CD14-positive monocyte (primary cell): ENCODE results near the gene HTR3C. TPM values are rescaled to one million over a fixed set of nuclear protein-coding genes. Genes with fewer than 3 reads are reported as not detected.

Experiments used
- DNase-seq, 3 donors: peaks; one replicate each; pipeline ENCODE4 v3.0.0-alpha.2; 2011 to 2022
- H2AFZ ChIP-seq: 2 replicates; pipeline ENCODE4 v1.6.0; 2012; ENCODE audit warnings: mild to moderate bottlenecking, low read depth, low read length, inconsistent platforms; ENCODE audit not compliant: insufficient read depth, poor library complexity, severe bottlenecking
- H3K27ac ChIP-seq, 2 donors: 1 replicate in 1 of 2; 2 replicates in 1 of 2; pipeline ENCODE4 v1.5.1; 2012 to 2013; ENCODE audit warnings: low read length in 2 of 2, control low read depth in 1 of 2, inconsistent platforms in 1 of 2, low read depth in 1 of 2, mild to moderate bottlenecking in 1 of 2
- H3K27me3 ChIP-seq, 2 donors: one replicate each; pipeline versions ENCODE4 v1.6.0 to v1.6.1; 2011 to 2013; ENCODE audit warnings: low read length in 2 of 2; ENCODE audit not compliant: control insufficient read depth in 2 of 2, insufficient read depth in 2 of 2
- H3K36me3 ChIP-seq, 2 donors: replicated peaks in 1 of 2; 1 replicate in 1 of 2; 2 replicates in 1 of 2; pipeline versions ENCODE4 v1.5.1 to v1.6.1; 2012 to 2013; ENCODE audit warnings: low read length in 2 of 2, control low read depth in 1 of 2, inconsistent platforms in 1 of 2, mild to moderate bottlenecking in 1 of 2; ENCODE audit not compliant: insufficient read depth in 2 of 2, control insufficient read depth in 1 of 2
- H3K4me1 ChIP-seq, 2 donors: 1 replicate in 1 of 2; 2 replicates in 1 of 2; pipeline versions ENCODE4 v1.5.1 to v1.6.1; 2012 to 2013; ENCODE audit warnings: low read length in 2 of 2, control low read depth in 1 of 2, inconsistent platforms in 1 of 2, mild to moderate bottlenecking in 1 of 2, moderate library complexity in 1 of 2; ENCODE audit not compliant: insufficient read depth in 2 of 2, control insufficient read depth in 1 of 2
- H3K4me2 ChIP-seq: replicated peaks from 2 replicates; pipeline ENCODE3; 2012; ENCODE audit warnings: low read length, moderate library complexity, mild to moderate bottlenecking; ENCODE audit not compliant: poor library complexity, severe bottlenecking; ENCODE audit errors: extremely low read depth
- H3K4me3 ChIP-seq, 3 experiments: fragments of 200-600 bp in 1 of 3; sonication (generic) in 1 of 3; replicated peaks in 1 of 3; 1 replicate in 2 of 3; 2 replicates in 1 of 3; pipeline ENCODE4 v1.5.1; 2011 to 2013; ENCODE audit warnings: low read length in 3 of 3, mild to moderate bottlenecking in 3 of 3, control low read depth in 2 of 3, low read depth in 2 of 3, inconsistent platforms in 1 of 3, moderate library complexity in 1 of 3
- H3K79me2 ChIP-seq: 2 replicates; pipeline ENCODE4 v1.6.0; 2012; ENCODE audit warnings: mild to moderate bottlenecking, control low read depth, inconsistent platforms, low read length, moderate library complexity; ENCODE audit not compliant: insufficient read depth
- H3K9ac ChIP-seq: 2 replicates; pipeline ENCODE4 v1.6.0; 2017; ENCODE audit warnings: low read length, mild to moderate bottlenecking; ENCODE audit not compliant: insufficient read depth, poor library complexity, severe bottlenecking
- H3K9me3 ChIP-seq, 2 donors: replicated peaks in 1 of 2; 1 replicate in 1 of 2; 2 replicates in 1 of 2; pipeline versions ENCODE4 v1.5.1 to v1.6.1; 2012 to 2013; ENCODE audit warnings: low read length in 2 of 2, control low read depth in 1 of 2; ENCODE audit not compliant: control insufficient read depth in 1 of 2, insufficient read depth in 1 of 2
- H4K20me1 ChIP-seq: 2 replicates; pipeline ENCODE4 v1.6.0; 2012; ENCODE audit warnings: mild to moderate bottlenecking, low read length, control low read depth, moderate library complexity; ENCODE audit not compliant: insufficient read depth
- H3K27ac Mint-ChIP-seq, 7 donors: one replicate each; pipeline ENCODE4 v1.8.0; 2020; ENCODE audit warnings: mild to moderate bottlenecking in 7 of 7, mixed read lengths in 7 of 7, moderate library complexity in 6 of 7, inconsistent platforms in 2 of 7
- H3K27me3 Mint-ChIP-seq, 3 donors: one replicate each; pipeline ENCODE4 v1.8.0; 2021 to 2022; ENCODE audit warnings: low read depth in 3 of 3, mild to moderate bottlenecking in 3 of 3, mixed read lengths in 3 of 3, moderate library complexity in 3 of 3, inconsistent platforms in 1 of 3
- H3K36me3 Mint-ChIP-seq, 2 donors: one replicate each; pipeline ENCODE4 v1.8.0; 2020; ENCODE audit warnings: mixed read lengths in 2 of 2, inconsistent platforms in 1 of 2, mild to moderate bottlenecking in 1 of 2
- H3K4me1 Mint-ChIP-seq: one replicate; pipeline ENCODE4 v1.8.0; 2020; ENCODE audit warnings: mild to moderate bottlenecking, mixed read lengths
- H3K4me3 Mint-ChIP-seq, 2 donors: one replicate each; pipeline ENCODE4 v1.8.0; 2020; ENCODE audit warnings: mild to moderate bottlenecking in 2 of 2, mixed read lengths in 2 of 2, moderate library complexity in 1 of 2
- H3K9me3 Mint-ChIP-seq, 7 donors: one replicate each; pipeline ENCODE4 v1.8.0; 2020 to 2022; ENCODE audit warnings: mixed read lengths in 7 of 7, mild to moderate bottlenecking in 6 of 7, moderate library complexity in 6 of 7, inconsistent platforms in 2 of 7
- CTCF ChIP-seq: fragments of 200-600 bp; IDR thresholded peaks from one replicate; pipeline ENCODE4 v1.8.0; 2022; ENCODE audit warnings: antibody characterized with exemption, mild to moderate bottlenecking
- WGBS: methylation state at CpG from one replicate; pipeline ENCODE4 v1.1.5; 2013; ENCODE audit warnings: missing lambda C conversion rate; ENCODE audit not compliant: insufficient coverage; 5-methylcytosine and 5-hydroxymethylcytosine counted together
- intact Hi-C, 2 donors: fragments of 100-400 bp; cut with micrococcal nuclease; formaldehyde crosslinking; loops; one replicate each; pipeline versions ENCODE4 v1.15.0 to v1.15.1; 2023
- polyA plus RNA-seq, 3 donors: library from polyadenylated mRNA; depleted of rRNA in 1 of 3; unstranded in 2 of 3; stranded (reverse) in 1 of 3; fragments of 300-500 nt in 2 of 3; fragments of >200 nt in 1 of 3; fragmentation: Illumina TruSeq in 2 of 3; gene quantifications; 1 replicate in 2 of 3; 2 replicates in 1 of 3; pipeline ENCODE4 v1.2.3, GENCODE V29; 2012 to 2021

Gene HTR3C
- polyA plus RNA-seq, 3 donors, result not detected

GRCh38 chr3:184039414-184039813 lies 13.4 kb upstream of the HTR3C start:
- no peak for TF ChIP-seq CTCF
- no peak overlapping the region for H3K4me2 ChIP-seq
- H3K9me3 ChIP-seq, result no peaks in the 10 kb centered on the region
- Mint-ChIP-seq H3K27me3 (peaks cover 1 to 6% (median 2%) of the 10 kb centered on the region in 3 donors), H3K36me3 (no peaks in the 10 kb centered on the region), H3K27ac (no peak overlapping the region), H3K4me1 (peaks cover 4% of the 10 kb centered on the region), H3K9me3 (no peaks in the 10 kb centered on the region), H3K4me3 (no peak overlapping the region)
- 83% methylated on average over 2 of the region's 5 CpGs for WGBS
- H3K27ac ChIP-seq, result no peak overlapping the region
- DNase-seq, result peak in 1 of 3 donors; percentile 14
- no peaks in the 10 kb centered on the region for H3K36me3 ChIP-seq
- H3K4me1 ChIP-seq, result no peaks in the 10 kb centered on the region
- no peaks in the 10 kb centered on the region for H3K79me2 ChIP-seq
- H3K4me3 ChIP-seq, result no peak overlapping the region
- intact Hi-C loops, result no loop called here
- no peaks in the 10 kb centered on the region for H3K27me3 ChIP-seq
- H2AFZ ChIP-seq, result no peak overlapping the region
- H4K20me1 ChIP-seq, result no peaks in the 10 kb centered on the region
- no peak overlapping the region for H3K9ac ChIP-seq

GRCh38 chr3:184040010-184040409 lies 12.8 kb upstream of the HTR3C start:
- H3K27ac ChIP-seq, result no peak overlapping the region
- H3K4me1 Mint-ChIP-seq, result peaks cover 4% of the 10 kb centered on the region
- intact Hi-C loops, result no loop called here
- H3K79me2 ChIP-seq, result no peaks in the 10 kb centered on the region
- no peak for DNase-seq
- H3K4me3 Mint-ChIP-seq, result no peak overlapping the region
- H3K27me3 ChIP-seq, result no peaks in the 10 kb centered on the region
- WGBS, result 100% methylated on average over 2 of the region's 3 CpGs
- no peak overlapping the region for H3K4me2 ChIP-seq
- no peaks in the 10 kb centered on the region for H4K20me1 ChIP-seq
- no peaks in the 10 kb centered on the region for H3K9me3 ChIP-seq
- no peaks in the 10 kb centered on the region for H3K4me1 ChIP-seq
- peak; percentile 13 for TF ChIP-seq CTCF
- peaks cover 1 to 3% (median 2%) of the 10 kb centered on the region in 3 donors for H3K27me3 Mint-ChIP-seq
- no peaks in the 10 kb centered on the region for H3K36me3 ChIP-seq
- H3K9me3 Mint-ChIP-seq, result no peaks in the 10 kb centered on the region
- H3K27ac Mint-ChIP-seq, result peak overlapping the region in 2 of 7 donors; percentile 20 to 42
- H2AFZ ChIP-seq, result no peak overlapping the region
- no peak overlapping the region for H3K4me3 ChIP-seq
- no peaks in the 10 kb centered on the region for H3K36me3 Mint-ChIP-seq
- H3K9ac ChIP-seq, result no peak overlapping the region
